Measurements from ENCODE around the gene NEK1.

GRCh38 chr4:169346840-169347239 is 265.5 kb downstream of the NEK1 start:
- no peak for TF ChIP-seq CTCF (IDR thresholded peaks at IDR 0.05)
- TF ChIP-seq POLR2A (IDR thresholded peaks at IDR 0.05) = no peak

All from testis (tissue), 2 donors.